NCI-H774 (cell line): ENCODE results near the gene IGSF21.
"Not testable (repeated sequence)": the region's sequence is repeated elsewhere in the genome, so short reads cannot be mapped to it uniquely, and the experiment has no call there.

Experiments
- DNase-seq: peaks from one replicate; lab custom pipeline; 2025; lab: John Stamatoyannopoulos, UW

IGSF21 gene

GRCh38 chr1:18400347-18401102 lies 292.9 kb downstream of the IGSF21 start:
- no peak for DNase-seq

DNA sequence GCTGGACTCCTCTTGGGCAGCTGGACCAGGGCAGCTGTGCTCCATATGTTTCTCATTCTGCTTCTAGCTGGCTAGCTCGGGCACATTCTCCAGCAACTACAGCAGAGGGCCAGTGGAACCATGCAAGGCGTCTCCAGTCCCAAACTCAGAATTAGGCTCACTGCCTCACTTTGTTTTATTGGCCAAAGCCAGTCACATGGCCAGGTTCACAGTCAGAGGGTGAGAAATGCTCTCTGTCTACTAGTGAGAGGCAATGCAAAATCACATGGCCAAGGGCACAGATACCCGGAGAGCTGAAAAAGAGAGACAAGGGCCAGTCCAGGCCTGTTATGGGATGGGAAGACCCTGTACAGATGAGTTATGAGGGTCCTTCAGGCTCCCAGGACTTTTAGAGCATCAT lies 294.3 kb downstream of the IGSF21 start:
- no peak for DNase-seq

- DNase-seq, result no peak
Observed at GRCh38 chr1:18404460-18404859, 296.9 kb downstream of the IGSF21 start.

DNA sequence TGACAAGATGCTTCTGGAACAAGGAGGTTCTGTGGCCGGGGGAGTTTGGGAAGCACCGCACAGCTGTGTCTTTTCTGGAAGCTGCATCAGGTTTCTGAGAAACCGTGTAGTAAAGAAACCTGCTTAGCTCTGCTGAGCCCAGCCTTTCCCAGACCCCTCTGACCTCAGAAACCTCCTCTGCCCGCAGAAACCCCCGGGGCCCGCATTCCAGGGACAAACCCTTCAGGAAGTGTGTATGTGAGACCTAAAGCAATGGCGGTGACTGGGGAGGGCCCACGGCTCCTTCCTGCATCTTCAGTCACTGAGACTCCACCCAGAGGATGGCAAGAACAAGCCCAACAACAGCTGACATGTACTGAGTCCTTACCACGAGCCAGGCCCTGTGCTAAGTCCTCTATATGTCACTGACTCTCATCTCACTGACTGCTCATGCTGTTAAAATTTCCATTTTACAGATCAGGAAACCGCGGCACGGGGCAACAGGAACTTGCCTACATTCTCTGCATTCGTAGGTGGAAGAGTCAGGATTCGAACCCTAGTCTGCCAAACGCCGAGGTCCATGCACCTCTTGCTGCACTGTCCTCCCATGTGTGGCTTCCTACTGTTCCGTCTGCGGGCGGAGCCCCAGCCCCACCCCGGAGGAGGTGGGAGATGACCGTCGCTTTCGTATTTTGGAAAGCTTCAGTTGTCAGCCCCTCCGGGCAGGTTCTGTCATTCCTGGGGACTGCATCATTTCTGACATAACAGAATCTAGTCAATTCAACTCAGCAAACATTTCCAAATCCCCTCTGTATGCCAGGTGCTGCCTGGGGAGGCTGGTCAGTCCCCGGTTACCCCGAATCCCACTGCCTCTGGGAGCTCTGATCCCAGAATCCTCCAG lies 299.8 kb downstream of the IGSF21 start:
- no peak for DNase-seq

DNA sequence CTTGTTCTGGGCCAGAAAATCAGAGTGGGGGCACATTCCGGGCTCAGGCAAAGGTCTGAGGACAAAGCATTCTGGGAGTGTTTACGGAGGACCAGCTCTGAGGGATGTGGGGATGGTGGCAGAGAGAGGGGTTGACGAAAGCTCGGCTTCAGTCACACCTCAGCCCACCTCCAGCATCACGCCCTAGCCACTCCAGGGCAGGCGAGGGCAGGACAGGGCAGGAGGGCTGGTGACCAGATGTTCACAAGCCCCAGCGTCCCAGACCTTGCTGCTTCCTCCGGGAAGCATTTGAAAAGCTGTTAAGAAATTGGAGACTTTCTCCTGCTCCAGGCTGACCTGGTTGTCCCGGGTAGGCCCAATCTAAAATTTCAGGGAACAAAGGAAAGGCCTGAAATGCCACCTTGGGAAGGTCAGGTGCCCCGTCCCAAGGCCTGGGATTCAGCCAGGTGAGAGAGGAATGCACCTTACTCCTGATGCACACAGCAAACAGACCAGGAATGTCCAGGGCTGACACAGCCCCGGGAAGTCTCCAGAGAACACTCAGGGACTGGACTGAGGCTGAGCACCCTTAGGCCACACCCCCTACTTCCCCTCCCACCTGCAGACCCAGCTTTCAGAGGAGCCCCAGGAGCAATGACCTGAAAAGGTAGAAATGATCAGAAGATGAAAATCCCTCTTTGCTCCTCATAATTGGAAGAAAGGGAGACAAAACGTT lies 301.2 kb downstream of the IGSF21 start:
- DNase-seq, result no peak

DNA sequence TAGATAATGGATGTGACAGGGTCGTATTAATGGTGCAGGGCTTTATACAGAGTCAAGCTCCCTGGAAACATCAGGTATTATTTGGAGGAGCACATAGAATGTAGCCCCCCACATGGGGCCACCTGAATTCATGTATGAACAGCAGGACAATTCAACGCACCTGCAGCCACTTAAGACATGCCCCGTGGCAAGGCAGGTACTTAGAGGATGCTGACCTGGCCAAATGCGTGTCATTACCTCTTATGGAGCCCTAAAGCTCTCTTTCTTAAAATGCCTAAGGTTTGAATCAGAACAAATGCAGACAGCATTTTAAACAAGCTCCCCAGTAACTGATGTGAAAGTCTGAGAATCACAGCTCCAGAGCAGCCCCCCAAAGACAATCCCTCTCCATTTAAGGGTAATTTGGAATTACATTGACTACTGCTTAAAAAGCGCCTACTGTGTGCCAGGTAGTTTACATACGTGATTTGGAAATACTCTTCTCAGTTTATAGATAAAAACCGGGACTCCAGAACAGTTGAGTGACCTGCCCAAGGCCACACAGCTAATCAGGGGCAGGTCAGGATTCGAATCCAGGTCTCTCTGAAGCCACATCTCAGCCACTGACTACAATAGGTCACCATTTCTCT lies 302.1 kb downstream of the IGSF21 start:
- no peak for DNase-seq

GRCh38 chr1:18410407-18410806 lies 302.8 kb downstream of the IGSF21 start:
- no peak for DNase-seq

DNA sequence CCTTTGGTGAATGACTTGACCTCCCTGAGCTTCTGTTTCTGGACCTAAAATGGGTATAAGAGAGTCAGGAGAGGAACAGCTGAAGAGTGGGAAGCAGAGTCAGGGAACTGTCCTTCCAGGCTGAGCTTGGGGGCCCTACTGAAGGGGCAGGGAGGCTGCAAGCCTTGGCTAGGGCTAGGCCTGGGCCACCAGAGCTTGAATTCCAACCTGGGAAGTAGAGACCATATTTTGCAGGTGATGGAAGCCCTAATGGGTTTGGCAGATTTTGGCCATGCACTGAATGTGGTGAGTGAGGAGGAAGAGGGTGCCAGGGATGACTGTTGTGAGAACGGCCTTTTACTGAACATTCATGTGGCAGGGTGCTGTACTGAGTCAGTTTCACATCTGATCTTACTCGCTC lies 303.7 kb downstream of the IGSF21 start:
- no peak for DNase-seq

DNA sequence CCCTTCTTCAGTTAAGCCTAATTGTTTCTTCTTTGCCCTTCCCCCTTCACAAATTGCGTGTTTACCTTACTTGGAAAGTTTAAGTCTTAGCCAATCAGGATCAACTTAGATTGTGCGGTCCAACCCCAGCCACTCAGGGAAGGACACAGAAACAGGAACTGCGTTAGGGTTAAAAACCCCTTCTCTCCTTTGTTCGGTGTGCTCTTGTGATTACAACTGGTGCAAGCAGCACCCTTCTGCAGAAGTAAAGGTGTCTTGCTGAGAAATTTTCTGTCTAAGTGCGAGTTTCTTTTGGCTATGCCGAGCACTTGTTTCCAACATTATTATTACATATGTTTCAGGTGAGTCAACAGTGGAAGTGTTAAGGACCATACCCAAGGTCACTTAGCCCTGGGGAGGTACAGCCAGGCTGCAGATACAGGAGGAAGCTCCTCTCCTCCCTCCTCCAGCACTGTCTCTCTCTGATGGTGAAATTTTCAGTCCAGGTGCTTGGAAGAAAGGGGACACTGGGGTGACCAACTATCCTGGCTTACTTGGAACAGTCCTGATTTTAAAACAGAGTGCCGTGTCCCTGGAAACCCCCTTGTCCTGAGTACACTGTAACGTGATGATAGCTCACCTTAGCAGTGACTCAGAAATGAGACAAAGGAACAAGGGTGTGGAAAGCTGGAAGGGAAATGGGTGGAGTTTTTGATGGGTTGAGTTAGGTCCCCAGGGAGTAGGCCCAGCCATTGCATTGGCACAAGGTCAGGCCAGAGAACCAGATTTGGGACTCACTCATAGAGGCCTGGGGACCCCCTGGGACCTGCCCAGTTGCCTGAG lies 304.4 kb downstream of the IGSF21 start:
- DNase-seq, result no peak

- no peak for DNase-seq
Observed at GRCh38 chr1:18412882-18413353, 305.3 kb downstream of the IGSF21 start.

GRCh38 chr1:18413541-18414305 lies 306.1 kb downstream of the IGSF21 start:
- no peak for DNase-seq

DNA sequence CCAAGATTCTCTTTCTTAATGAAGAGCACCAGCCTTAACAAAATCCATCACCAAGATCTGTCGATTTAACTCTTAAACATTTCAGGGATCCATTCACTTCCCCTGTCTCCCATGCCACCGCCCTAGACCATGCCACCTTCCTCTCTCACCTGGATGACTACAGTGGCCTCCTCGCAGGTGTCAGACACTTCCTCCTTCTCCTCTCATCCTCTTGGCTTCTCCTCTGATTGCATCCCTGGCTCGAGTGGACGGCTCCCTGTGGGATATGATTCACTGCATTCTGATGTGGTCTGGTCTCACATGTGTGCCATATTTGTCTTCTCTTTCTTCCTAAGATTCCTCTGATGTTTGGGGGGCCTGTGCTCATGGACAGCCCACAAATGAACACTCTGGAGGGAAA lies 306.7 kb downstream of the IGSF21 start:
- DNase-seq, result no peak

DNA sequence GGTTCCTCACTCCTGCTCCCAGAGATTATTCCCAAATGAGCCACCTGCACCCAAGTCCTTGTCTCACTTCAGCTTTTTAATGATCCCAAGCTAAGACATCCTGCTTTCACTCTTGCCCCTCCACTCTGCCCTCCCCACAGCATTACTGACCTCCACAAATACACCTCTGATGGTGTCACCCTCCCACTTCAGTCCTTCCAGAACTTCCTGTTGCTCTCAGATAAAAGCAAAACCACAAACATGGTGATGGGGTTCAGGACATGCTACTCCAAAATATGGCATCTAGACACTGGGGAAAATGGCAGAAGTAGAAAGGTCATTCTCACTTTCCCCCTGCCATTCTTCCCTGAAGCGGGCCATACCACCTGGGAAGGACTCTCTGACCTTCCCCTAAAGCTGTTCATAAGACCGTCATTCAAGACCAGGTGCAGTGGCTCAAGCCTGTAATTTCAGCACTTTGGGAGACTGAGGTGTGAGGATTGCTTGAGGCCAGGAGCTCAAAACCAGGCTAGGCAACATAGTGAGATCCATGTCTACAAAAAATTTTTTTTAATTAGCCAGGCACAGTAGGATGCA lies 307.4 kb downstream of the IGSF21 start:
- DNase-seq, result no peak

GRCh38 chr1:18415448-18416027 lies 307.9 kb downstream of the IGSF21 start:
- DNase-seq, result no peak

DNA sequence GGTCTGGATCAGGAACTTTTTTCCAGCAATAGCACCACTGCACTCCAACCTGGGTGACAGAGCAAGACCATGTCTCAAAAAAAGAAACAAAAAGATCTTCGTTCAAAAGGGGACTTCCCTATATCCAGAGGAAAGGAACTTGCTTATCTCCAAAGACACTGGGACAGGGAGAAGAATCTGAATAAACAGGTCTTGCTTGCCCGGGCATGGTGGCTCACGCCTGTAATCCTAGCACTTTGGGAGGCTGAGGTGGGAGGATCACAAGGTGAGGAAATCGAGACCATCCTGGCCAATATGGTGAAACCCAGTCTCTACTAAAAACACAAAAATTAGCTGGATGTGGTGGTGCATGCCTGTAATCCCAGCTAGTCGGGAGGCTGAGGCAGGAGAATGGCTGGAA lies 308.5 kb downstream of the IGSF21 start:
- not testable (repeated sequence) for DNase-seq

GRCh38 chr1:18417316-18418269 lies 310.0 kb downstream of the IGSF21 start:
- DNase-seq, result no peak

DNA sequence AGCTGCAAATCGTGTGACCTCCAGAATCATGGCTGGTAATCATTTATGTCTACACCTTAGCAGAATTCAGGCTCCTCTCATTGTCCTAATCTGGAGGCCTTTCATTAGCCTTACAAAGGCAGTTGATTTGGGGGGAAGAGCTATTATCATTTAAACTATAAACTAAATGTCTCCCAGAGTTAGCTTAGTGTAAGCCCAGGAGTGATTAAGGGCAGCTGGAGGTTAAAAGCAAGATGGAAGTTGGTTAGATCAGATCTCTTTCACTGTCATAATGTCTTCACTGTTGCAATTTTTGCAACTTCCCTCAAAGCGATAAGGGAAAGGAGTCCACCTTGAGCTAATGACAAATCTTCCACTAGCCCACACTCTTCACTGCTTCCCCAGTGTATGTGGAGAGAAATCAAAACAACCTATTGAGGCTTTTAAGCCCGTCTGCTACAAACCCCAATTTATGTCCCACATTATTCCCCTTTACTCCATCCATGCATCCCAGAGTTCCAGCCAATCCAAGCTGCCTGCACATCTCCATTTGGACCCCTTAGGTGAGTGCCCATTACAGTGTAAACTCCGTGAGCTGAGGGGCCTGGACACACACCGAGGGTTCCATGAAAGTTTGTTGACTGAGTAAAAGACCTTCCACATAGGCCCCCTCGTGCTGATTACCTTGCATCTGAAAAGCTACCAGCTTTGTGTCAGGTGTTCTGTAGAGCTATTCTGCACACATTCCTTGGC lies 311.7 kb downstream of the IGSF21 start:
- no peak for DNase-seq

- DNase-seq, result no peak
Observed at GRCh38 chr1:18419845-18420184, 312.2 kb downstream of the IGSF21 start.
